ENCODE data around the gene WDR90.
"Not testable (repeated sequence)": the region's sequence is repeated elsewhere in the genome, so short reads cannot be mapped to it uniquely, and the experiment has no call there.

The WDR90 gene

GRCh38 chr16:684961-685696 is 36.0 kb downstream of the WDR90 start:
- H3K4me3 ChIP-seq (ENCODE audit: low read depth, low read length): no peak overlapping the region

GRCh38 chr16:685967-686366 is 36.8 kb downstream of the WDR90 start:
- H3K4me3 ChIP-seq (ENCODE audit: low read depth, low read length): no peak overlapping the region

- no peak overlapping the region for H3K4me3 ChIP-seq (ENCODE audit: low read depth, low read length)
Observed at GRCh38 chr16:686459-687260, 37.5 kb downstream of the WDR90 start.

GRCh38 chr16:687499-687898 is 38.3 kb downstream of the WDR90 start:
- H3K4me3 ChIP-seq (ENCODE audit: low read depth, low read length): no peak overlapping the region

GRCh38 chr16:689175-689897 is 40.2 kb downstream of the WDR90 start:
- H3K4me3 ChIP-seq (ENCODE audit: low read depth, low read length): peak overlapping the region; percentile 59

GRCh38 chr16:691242-691641 is 42.1 kb downstream of the WDR90 start:
- not testable (repeated sequence) for H3K4me3 ChIP-seq (ENCODE audit: low read depth, low read length)

- H3K4me3 ChIP-seq (ENCODE audit: low read depth, low read length): no peak overlapping the region
Observed at GRCh38 chr16:692356-693108, 43.4 kb downstream of the WDR90 start.

- H3K4me3 ChIP-seq (ENCODE audit: low read depth, low read length): no peak overlapping the region
Observed at GRCh38 chr16:693364-693763, 44.2 kb downstream of the WDR90 start.

GRCh38 chr16:693766-694165 is 44.6 kb downstream of the WDR90 start:
- peak overlapping the region; percentile 14 for H3K4me3 ChIP-seq (ENCODE audit: low read depth, low read length)

GRCh38 chr16:694187-694862 is 45.2 kb downstream of the WDR90 start:
- peak overlapping the region; percentile 17 for H3K4me3 ChIP-seq (ENCODE audit: low read depth, low read length)

- peak overlapping the region; percentile 54 for H3K4me3 ChIP-seq (ENCODE audit: low read depth, low read length)
Observed at GRCh38 chr16:694863-695354, 45.7 kb downstream of the WDR90 start.

GRCh38 chr16:695355-696089 is 46.4 kb downstream of the WDR90 start:
- H3K4me3 ChIP-seq (ENCODE audit: low read depth, low read length): peak overlapping the region; percentile 51

GRCh38 chr16:698911-699671 is 49.9 kb downstream of the WDR90 start:
- H3K4me3 ChIP-seq (ENCODE audit: low read depth, low read length): no peak overlapping the region

GRCh38 chr16:700684-701584 is 51.8 kb downstream of the WDR90 start:
- H3K4me3 ChIP-seq (ENCODE audit: low read depth, low read length): no peak overlapping the region

- H3K4me3 ChIP-seq (ENCODE audit: low read depth, low read length): no peak overlapping the region
Observed at GRCh38 chr16:702341-702740, 53.2 kb downstream of the WDR90 start.

- H3K4me3 ChIP-seq (ENCODE audit: low read depth, low read length): no peak overlapping the region
Observed at GRCh38 chr16:703406-703805, 54.2 kb downstream of the WDR90 start.

GRCh38 chr16:704047-704446 is 54.9 kb downstream of the WDR90 start:
- no peak overlapping the region for H3K4me3 ChIP-seq (ENCODE audit: low read depth, low read length)
